GM19395 (cell line): ENCODE results near the gene CREG2.

Experiments used
- ATAC-seq: cut with Tn5 transposase; IDR thresholded peaks from one replicate; pipeline ENCODE4 v1.9.1; 2021; ENCODE audit warnings: mild to moderate bottlenecking, moderate library complexity; ENCODE audit not compliant: unreplicated experiment

CREG2 gene

GRCh38 chr2:101409699-101410098 lies 22.4 kb upstream of the CREG2 start:
- no peak for ATAC-seq

DNA sequence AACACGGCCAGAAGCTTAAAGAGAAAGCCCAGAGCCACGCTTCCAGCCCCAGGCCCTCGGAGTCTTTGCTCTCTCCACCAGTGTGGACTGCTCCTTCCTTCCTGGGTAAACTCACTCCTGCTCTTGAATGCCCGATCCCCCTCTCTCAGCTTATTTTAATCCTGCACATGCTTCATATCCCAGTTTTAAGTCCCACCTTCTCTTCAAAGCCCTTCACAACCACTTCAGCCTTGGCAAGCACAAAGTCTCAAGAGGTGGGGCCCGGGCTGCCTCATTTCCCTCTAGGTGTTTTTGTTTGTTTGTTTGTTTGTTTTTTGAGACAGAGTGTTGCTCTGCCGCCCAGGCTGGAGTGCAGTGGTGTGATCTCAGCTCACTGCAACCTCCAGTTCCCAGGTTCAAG lies 21.6 kb upstream of the CREG2 start:
- no peak for ATAC-seq

- ATAC-seq = no peak
Observed at GRCh38 chr2:101405351-101405899, 18.1 kb upstream of the CREG2 start.

GRCh38 chr2:101403745-101404144 lies 16.4 kb upstream of the CREG2 start:
- ATAC-seq = no peak

GRCh38 chr2:101402630-101403029 lies 15.3 kb upstream of the CREG2 start:
- no peak for ATAC-seq

- no peak for ATAC-seq
Observed at GRCh38 chr2:101401906-101402305, 14.6 kb upstream of the CREG2 start.

DNA sequence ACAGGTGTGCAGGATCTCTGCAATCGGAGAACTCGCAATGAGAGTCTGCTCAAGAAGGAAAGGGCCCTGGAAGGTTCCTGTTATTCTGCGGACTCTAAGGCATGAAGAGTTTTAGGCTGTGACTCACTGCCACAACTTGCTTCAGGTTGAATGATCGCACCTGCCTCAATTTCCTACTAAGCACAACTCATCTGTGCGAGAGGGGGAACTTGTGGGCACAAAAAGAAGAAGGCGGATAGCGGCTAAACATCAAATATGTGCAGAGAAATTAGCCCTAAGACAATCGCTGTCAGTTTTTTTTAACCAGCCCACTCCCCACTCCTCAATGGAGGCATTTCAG lies 14.0 kb upstream of the CREG2 start:
- no peak for ATAC-seq

DNA sequence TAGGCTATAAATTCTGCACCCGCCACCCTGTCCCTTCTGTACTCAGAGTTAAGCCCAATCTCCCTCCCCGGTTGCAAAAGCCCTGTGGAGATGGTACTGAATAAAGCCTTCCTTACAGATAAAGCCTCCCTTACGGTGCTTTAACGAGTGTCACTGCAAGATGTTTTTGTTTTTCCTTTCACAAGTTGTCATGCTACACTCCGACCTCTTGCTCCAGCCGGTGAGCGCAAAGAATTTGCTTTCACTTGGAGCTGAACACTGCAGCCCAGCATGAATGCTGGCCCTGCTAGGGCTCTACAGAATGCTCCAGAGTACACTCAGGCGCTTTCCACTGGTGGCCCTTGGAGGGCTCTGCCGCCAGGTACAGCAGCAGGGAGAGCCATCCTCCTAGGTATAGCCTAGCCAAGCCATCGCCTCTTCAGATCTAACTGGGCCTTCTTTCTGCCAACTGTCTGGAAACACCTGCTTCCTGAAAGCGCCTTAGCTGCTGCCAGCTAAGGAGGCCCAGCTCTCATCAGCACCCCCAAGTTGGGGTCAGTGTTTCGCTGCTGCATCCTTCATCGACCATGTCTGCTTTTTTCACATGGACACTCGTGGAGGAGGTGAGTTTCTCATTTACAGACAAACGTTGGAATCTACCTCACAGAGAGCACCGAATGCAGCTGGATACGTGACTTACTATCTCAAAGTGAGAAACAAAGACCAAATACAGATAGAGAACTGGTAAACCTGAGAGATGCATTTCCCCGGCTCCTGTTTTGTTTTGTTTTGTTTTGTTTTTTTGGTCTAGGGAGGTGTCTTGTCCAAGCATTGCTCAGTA lies 13.4 kb upstream of the CREG2 start:
- ATAC-seq = no peak

- no peak for ATAC-seq
Observed at GRCh38 chr2:101400048-101400447, 12.7 kb upstream of the CREG2 start.

GRCh38 chr2:101399021-101399799 lies 11.9 kb upstream of the CREG2 start:
- ATAC-seq = no peak

DNA sequence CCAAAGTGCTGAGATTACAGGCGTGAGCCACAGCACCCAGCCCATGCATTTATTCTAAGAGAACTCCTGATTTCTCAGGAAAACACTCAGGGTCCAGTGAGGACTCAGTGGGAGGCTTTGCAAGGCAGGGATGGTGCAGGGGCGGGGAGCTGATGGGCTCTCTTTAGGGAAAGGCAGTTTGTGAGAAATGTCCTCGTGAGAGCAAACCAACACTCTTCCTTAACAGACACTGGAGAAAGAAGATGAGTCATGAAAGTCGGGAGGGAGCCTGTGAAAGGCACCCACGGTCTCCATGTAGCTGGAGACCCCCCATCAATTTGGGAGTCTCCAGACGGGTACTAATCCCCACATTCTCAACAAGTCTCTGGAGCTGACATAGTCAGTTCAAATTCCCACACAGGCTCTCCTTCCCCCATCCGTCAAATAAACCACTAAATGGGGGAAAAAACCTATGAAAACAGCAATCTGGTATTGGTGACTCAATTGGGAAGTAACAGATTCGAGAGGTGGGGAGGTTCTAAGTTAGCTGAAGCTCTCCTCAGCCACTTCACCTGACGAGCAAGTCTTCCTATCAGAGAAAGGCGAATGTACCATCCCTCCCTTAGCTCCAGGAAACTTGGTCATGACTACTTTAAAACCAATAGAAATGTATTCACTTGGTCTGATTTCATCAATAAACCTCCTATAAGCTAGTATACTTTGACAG lies 11.0 kb upstream of the CREG2 start:
- no peak for ATAC-seq

- ATAC-seq = no peak
Observed at GRCh38 chr2:101396316-101396717, 9.0 kb upstream of the CREG2 start.

GRCh38 chr2:101395545-101396315 lies 8.4 kb upstream of the CREG2 start:
- ATAC-seq = no peak

- ATAC-seq = no peak
Observed at GRCh38 chr2:101388232-101388631, 929 bp upstream of the CREG2 start.

DNA sequence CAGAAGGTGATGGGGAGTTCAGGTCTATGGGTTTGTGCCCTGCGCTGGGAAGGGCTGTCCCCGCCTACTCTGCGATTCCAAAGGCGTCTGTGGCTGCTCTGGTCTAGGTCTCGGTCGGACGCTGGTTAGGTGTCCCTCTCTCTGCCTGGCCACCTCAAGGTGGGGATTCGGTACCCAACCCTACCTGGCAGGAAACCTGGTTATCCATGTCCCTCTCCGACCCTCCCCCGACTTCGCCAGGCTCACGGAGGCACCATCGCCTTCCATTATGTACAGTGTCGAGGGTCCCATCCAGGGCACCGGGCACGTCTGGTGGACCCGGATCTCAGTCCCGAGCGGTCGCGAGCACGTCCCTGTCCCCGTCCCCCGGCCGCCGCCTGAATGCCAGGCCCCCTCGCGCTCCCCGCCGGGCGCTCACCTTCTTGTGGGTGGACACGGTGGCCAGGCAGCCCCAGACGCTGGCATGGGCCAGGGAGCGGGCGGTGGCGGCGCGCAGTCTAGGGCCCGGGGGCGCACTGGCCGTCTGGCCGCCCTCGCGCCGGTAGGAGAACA lies 628 bp downstream of the CREG2 start:
- ATAC-seq = no peak

DNA sequence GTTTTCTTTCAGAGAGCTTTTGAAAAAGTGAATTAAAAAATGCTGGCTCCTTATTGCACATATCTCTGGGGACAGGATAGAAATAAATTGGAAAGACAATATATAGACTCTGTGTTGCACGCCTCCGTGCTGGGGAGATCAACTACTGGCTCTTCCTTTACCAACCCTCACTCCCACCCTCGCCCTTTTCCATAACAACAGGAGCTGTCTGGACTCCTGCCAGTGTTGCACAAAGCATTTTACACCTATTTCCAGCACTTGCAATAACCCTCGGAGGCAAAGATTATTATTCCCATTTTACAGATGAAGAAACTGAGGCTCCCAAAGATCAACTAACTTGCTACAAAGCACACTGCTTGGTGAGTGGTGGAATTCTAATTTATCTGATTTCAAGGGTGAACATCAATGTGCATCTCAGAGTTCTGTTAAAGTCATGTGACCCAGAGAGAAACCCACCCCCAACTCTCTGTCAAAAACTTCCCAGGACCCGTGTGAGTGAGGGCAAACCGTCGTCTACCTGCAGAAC lies 4.2 kb downstream of the CREG2 start:
- ATAC-seq = no peak

DNA sequence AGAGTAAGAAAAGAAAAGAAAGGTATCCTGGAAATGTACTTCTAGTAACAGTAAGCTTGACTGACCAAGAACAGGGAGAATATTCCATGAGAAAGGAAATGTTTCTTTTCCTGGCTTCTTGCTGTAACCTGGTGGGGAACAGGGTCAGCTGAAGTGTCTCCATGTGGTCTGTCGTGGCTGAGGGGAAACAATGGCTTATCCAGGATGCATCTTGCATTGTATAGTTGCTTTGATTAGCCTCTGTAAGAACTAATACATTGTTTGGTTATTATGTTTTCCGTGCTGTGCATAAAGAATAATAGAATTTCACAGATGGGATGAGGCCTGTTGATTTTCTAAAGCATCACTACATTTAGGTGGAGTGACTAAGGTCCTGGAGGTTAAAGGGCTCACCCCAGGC lies 4.9 kb downstream of the CREG2 start:
- no peak for ATAC-seq

GRCh38 chr2:101380376-101380775 lies 6.9 kb downstream of the CREG2 start:
- ATAC-seq = no peak

DNA sequence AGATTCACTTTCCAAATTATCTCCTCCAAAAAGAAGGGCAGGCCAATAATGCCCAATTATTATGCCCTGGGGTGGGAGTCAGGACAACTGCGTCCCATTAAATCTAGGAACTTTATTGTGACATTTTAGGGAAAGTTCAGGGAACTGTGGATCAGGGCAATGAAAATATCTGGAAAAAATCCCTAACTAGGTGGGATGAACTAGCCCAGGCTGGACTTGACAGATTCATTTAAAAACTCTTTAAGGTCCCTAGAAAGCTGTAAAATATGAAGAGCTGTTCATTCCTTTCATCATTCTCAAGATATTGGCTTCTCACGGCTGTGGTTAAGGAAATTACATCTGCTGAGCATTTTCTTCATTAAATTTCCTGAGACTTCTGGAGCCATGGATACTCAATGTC lies 8.2 kb downstream of the CREG2 start:
- no peak for ATAC-seq

- ATAC-seq = no peak
Observed at GRCh38 chr2:101375653-101376052, 11.7 kb downstream of the CREG2 start.
